GM19395 (cell line): ENCODE results near the gene CD200R1L.
A peak's percentile ranks its signal among the peaks of the same experiment; 100 is the strongest.

ENCODE experiments used
- ATAC-seq: cut with Tn5 transposase; IDR thresholded peaks from one replicate; pipeline ENCODE4 v1.9.1; 2021; ENCODE audit warnings: mild to moderate bottlenecking, moderate library complexity; ENCODE audit not compliant: unreplicated experiment

The CD200R1L gene

DNA sequence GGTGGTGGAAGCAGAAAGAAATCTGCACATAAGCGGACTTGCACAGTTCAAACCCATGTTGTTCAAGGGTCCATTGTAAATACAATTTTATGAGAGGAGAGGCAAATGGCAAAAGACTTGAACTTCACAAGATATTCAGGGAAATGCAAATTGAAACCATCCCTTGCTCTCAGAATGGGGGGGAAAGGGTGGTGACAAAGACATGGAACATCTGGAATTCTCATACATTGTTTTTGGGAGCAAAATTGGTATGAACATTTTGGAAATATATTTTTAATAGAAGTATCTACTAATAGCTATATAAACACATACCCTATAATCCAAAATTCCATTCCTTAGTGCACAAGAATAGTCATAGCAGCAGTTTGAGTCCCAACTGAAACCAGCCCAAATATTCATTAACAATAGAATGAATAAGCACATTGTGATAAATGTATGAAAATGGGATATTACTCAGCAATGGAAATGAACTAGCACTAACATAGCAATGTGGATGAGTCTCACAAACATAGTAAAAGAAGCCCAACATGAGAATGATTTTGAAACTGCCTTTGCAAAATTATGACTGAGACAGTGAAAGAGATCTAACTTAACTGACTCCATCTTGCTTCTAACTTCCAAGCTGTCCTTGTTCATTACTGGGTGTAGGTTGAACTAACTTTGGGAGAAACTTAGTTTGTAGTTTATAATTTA lies 77.2 kb downstream of the CD200R1L start:
- ATAC-seq = no peak

DNA sequence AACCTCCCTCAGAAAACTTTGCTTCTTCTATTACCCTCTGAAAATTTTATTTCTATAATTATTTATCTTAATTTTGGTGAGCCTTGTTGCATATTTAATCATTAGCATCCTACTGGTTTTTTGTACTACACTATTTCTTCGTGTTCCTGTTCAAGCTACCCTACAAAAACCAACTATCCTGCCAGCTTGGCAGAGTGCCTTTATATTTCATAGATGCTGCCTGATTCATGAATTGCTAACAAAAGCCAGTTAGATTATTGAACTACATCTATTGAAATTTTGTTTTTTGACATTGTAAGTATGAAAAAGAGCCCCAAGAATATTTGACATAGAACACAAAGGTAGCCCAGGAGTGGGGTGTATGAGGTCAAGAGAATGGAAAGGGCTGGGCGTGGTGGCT lies 78.9 kb downstream of the CD200R1L start:
- ATAC-seq = no peak

DNA sequence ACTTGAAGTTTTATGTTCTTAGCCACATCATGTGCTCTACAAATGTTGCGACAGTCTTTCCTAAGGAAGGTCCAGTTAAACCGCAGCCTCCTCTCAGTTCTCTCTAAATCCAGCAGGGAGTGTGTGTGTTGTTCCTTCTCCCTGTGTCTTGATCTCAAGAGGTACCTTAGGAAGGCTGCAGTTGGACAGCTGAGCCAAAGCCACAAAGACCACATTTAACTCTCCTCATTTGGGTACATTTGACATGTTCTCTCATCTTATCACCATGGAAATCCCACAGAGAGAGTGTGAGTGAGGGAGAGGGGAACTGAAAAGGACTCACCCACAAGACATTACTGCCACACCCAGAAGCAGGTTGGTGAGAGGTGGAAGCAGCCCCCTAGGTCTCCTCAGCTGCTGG lies 79.5 kb downstream of the CD200R1L start:
- peak; percentile 77 for ATAC-seq
